Measurements from ENCODE around the gene DENND1B.
A peak's percentile ranks its signal among the peaks of the same experiment; 100 is the strongest.

DENND1B gene

DNA sequence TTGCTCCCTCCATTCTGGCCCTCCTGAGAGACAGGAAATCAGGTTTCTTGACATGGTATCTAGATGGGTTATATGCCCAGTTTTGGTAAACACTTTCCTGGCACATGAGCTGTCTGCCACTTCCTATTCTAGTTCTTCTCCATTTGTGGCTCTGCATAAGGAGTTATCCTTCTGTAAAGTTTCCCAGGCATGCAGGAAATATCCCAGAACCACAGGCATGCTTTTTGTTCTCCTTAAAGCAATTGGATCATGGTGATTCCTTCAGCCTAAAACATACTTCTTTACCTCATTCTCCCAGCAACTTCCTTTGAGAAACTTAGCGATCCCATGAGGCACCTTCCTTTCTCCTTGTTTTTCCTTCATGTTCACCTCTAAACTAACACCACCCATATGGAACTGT, 307.4 kb downstream of the DENND1B start:
- H3K27me3 ChIP-seq (ENCODE audit: insufficient read depth, poor library complexity, severe bottlenecking) = no peaks in the 10 kb centered on the region
- H3K9me3 ChIP-seq (ENCODE audit: severe bottlenecking) = no peaks in the 10 kb centered on the region
- H3K27ac ChIP-seq (ENCODE audit: poor library complexity, severe bottlenecking) = no peak overlapping the region
- TF ChIP-seq, protein P1, sequence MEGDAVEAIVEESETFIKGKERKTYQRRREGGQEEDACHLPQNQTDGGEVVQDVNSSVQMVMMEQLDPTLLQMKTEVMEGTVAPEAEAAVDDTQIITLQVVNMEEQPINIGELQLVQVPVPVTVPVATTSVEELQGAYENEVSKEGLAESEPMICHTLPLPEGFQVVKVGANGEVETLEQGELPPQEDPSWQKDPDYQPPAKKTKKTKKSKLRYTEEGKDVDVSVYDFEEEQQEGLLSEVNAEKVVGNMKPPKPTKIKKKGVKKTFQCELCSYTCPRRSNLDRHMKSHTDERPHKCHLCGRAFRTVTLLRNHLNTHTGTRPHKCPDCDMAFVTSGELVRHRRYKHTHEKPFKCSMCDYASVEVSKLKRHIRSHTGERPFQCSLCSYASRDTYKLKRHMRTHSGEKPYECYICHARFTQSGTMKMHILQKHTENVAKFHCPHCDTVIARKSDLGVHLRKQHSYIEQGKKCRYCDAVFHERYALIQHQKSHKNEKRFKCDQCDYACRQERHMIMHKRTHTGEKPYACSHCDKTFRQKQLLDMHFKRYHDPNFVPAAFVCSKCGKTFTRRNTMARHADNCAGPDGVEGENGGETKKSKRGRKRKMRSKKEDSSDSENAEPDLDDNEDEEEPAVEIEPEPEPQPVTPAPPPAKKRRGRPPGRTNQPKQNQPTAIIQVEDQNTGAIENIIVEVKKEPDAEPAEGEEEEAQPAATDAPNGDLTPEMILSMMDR (IDR thresholded peaks at IDR 0.05; ENCODE audit: poor library complexity, severe bottlenecking) = no peak
- DNase-seq (ENCODE audit: low spot score) (no peak), ATAC-seq (ENCODE audit: low read depth) (no peak)
- no peaks in the 10 kb centered on the region for H3K4me1 ChIP-seq (ENCODE audit: insufficient read depth, poor library complexity, severe bottlenecking)
- no peaks in the 10 kb centered on the region for H3K36me3 ChIP-seq (ENCODE audit: low read depth)
- no peak overlapping the region for H3K4me3 ChIP-seq (ENCODE audit: severe bottlenecking)

DNA sequence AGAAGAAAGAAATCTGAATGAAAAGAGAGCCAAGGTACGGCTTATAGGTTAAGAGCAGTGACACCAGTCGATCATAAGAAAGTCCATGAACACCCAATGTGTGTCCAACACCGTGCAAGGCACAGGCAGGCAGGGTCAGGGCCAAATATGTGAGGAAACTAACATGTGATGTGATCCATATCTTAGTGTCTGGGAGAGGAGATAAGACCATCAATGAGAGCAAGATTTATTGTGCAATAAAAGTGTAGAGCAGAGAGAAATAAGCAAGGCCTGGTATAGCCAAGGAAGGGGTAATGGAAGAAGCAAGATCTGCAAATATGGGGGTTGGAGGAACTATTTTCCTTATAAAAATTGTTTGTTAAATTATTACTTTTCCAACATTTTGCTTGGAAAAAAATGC, 308.5 kb downstream of the DENND1B start:
- TF ChIP-seq, protein P1 (IDR thresholded peaks at IDR 0.05; ENCODE audit: poor library complexity, severe bottlenecking) = no peak
- DNase-seq (ENCODE audit: low spot score) (no peak), ATAC-seq (ENCODE audit: low read depth) (no peak)
- Histone ChIP-seq H3K4me1 (ENCODE audit: insufficient read depth, poor library complexity, severe bottlenecking) (no peaks in the 10 kb centered on the region), H3K4me3 (ENCODE audit: severe bottlenecking) (no peak overlapping the region), H3K36me3 (ENCODE audit: low read depth) (no peaks in the 10 kb centered on the region), H3K9me3 (ENCODE audit: severe bottlenecking) (no peaks in the 10 kb centered on the region), H3K27me3 (ENCODE audit: insufficient read depth, poor library complexity, severe bottlenecking) (no peaks in the 10 kb centered on the region), H3K27ac (ENCODE audit: poor library complexity, severe bottlenecking) (no peak overlapping the region)

DNA sequence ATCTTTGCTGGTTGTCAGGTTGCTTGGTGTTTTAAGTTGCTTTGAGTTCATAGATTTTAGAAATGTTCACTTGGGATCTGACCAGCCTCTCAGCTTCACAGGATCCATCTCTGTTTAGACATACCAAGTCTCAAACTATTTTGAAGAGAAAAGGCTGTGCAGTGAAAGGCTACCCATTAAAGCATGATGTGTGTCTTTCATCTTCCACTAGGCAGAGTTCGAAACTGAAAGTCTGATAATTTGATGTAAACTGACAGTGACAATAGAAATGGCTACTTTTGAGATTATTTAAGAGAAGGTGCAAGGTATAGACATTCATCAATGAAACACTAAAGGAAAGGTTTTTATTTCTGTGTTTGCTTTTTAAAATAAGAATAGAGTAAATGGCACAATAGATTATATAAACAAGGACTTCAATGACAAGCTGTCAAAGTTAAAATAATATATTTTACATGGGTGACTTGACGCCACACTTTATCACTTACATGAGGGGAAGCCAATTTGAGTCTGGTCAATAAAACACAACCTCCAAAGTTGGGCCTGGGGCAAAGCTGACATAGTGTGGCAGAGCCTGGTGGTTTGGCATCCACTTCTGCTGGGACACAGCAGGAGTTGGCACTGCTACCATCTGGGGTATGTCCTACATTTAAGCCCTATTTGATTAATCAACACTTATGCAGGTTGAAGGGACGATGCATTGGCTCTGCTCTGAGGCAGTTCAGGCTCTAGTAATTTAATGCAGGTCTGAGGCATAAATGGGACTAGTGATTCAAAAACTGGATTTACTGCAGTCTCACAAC, 309.6 kb downstream of the DENND1B start:
- ATAC-seq (ENCODE audit: low read depth) (no peak), DNase-seq (ENCODE audit: low spot score) (no peak)
- H3K4me3 ChIP-seq (ENCODE audit: severe bottlenecking) = no peak overlapping the region
- no peaks in the 10 kb centered on the region for H3K9me3 ChIP-seq (ENCODE audit: severe bottlenecking)
- no peaks in the 10 kb centered on the region for H3K36me3 ChIP-seq (ENCODE audit: low read depth)
- H3K27ac ChIP-seq (ENCODE audit: poor library complexity, severe bottlenecking) = no peak overlapping the region
- no peaks in the 10 kb centered on the region for H3K27me3 ChIP-seq (ENCODE audit: insufficient read depth, poor library complexity, severe bottlenecking)
- TF ChIP-seq, protein P1 (IDR thresholded peaks at IDR 0.05; ENCODE audit: poor library complexity, severe bottlenecking) = no peak
- H3K4me1 ChIP-seq (ENCODE audit: insufficient read depth, poor library complexity, severe bottlenecking) = no peaks in the 10 kb centered on the region

DNA sequence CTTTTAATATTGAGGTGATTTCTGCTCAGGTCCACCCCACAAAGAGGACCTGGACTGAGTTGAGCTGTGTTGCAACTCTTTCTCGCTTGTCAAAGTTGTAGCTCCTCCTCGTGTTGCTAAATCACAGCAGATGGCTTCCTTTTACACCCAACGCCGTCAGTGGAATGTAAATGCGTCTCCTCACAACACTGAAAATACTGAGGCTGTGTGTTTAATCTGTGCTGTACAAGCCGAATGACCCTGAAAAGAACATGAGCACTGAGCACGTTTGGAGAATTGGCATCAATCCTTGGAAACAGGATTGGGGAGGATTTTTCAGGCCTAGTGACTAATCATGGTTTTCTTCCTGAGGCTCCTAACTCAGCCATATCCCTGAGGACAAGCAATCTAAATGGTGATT, 311.2 kb downstream of the DENND1B start:
- no peaks in the 10 kb centered on the region for H3K36me3 ChIP-seq (ENCODE audit: low read depth)
- TF ChIP-seq, protein P1 (IDR thresholded peaks at IDR 0.05; ENCODE audit: poor library complexity, severe bottlenecking) = no peak
- no peak for DNase-seq (ENCODE audit: low spot score)
- H3K9me3 ChIP-seq (ENCODE audit: severe bottlenecking) = no peaks in the 10 kb centered on the region
- no peaks in the 10 kb centered on the region for H3K4me1 ChIP-seq (ENCODE audit: insufficient read depth, poor library complexity, severe bottlenecking)
- H3K27me3 ChIP-seq (ENCODE audit: insufficient read depth, poor library complexity, severe bottlenecking) = no peaks in the 10 kb centered on the region
- H3K4me3 ChIP-seq (ENCODE audit: severe bottlenecking) = no peak overlapping the region
- H3K27ac ChIP-seq (ENCODE audit: poor library complexity, severe bottlenecking) = no peak overlapping the region
- ATAC-seq (ENCODE audit: low read depth) = peak; percentile 49; the same call in 1 of the 3 replicates

DNA sequence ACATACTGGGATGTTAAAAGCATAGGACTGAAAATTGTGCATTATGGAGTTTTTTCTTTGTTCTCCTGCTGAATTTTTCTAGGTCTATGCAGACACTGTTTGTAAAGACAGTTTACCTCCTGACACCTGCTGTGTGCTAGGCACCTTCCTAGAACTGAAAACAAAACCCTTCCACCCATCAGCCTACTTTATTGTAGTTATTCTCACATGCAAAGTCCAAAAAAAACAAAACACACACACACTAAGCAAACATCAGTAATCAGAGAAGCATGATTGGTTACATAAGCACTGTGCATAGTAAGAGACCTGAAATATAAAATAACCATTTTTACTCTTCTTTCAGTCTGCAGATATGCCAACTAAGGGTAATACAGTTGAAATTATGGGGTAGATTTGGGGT, 312.1 kb downstream of the DENND1B start:
- no peaks in the 10 kb centered on the region for H3K4me1 ChIP-seq (ENCODE audit: insufficient read depth, poor library complexity, severe bottlenecking)

More for the DNA sequence above, 312.1 kb downstream of the DENND1B start:
- H3K27me3 ChIP-seq (ENCODE audit: insufficient read depth, poor library complexity, severe bottlenecking) = no peaks in the 10 kb centered on the region
- no peaks in the 10 kb centered on the region for H3K36me3 ChIP-seq (ENCODE audit: low read depth)
- DNase-seq (ENCODE audit: low spot score) = no peak
- no peak overlapping the region for H3K4me3 ChIP-seq (ENCODE audit: severe bottlenecking)
- no peaks in the 10 kb centered on the region for H3K9me3 ChIP-seq (ENCODE audit: severe bottlenecking)
- TF ChIP-seq, protein P1 (IDR thresholded peaks at IDR 0.05; ENCODE audit: poor library complexity, severe bottlenecking) = no peak
- ATAC-seq (ENCODE audit: low read depth) = no peak
- H3K27ac ChIP-seq (ENCODE audit: poor library complexity, severe bottlenecking) = no peak overlapping the region
